Measurements from ENCODE around the gene ZNF575. TPM values are rescaled to one million over a fixed set of nuclear protein-coding genes. Genes with fewer than 3 reads are reported as not detected.

The ZNF575 gene
- total RNA-seq, 1 experiment from 2014 or later, result 0.13 TPM

- no peaks in the 10 kb centered on the region for H3K9me3 Mint-ChIP-seq
- H3K4me1 Mint-ChIP-seq, result peaks cover 14% of the 10 kb centered on the region
- peaks cover 46% of the 10 kb centered on the region for H3K27me3 Mint-ChIP-seq (ENCODE audit: low read depth)
- ChIA-PET POLR2A (no interaction called here), CTCF (interaction anchor here (0.5 to 4.9 kb wide), 9 partner anchors 9 to 100 kb away, joined by 3 to 25 read pairs (median 7); partner anchors contain the start of genes IRGQ, PHLDB3 and ZNF576)
- DNase-seq (ENCODE audit: low spot score) (peak; percentile 33), ATAC-seq (peak; percentile 18)
- no peaks in the 10 kb centered on the region for H3K36me3 Mint-ChIP-seq
- H3K4me3 Mint-ChIP-seq, result peak overlapping the region; percentile 84
- no peak overlapping the region for H3K27ac Mint-ChIP-seq
- TF ChIP-seq RELA (CRISPR knock-in tag; IDR thresholded peaks at IDR 0.05; ENCODE audit: borderline replicate concordance) (no peak), PRDM15 (CRISPR knock-in tag; IDR thresholded peaks at IDR 0.05) (no peak), ZNF512 (CRISPR knock-in tag; IDR thresholded peaks at IDR 0.05; ENCODE audit: borderline replicate concordance) (no peak), HMGA2 (CRISPR knock-in tag; IDR thresholded peaks at IDR 0.05) (no peak), SMAD4 (CRISPR knock-in tag; IDR thresholded peaks at IDR 0.05) (no peak), PREB (CRISPR knock-in tag; IDR thresholded peaks at IDR 0.05; ENCODE audit: borderline replicate concordance) (no peak), CBFB (CRISPR knock-in tag; IDR thresholded peaks at IDR 0.05; ENCODE audit: low read depth) (no peak), ZNF416 (CRISPR knock-in tag; IDR thresholded peaks at IDR 0.05) (no peak), ELF4 (CRISPR knock-in tag; IDR thresholded peaks at IDR 0.05; ENCODE audit: low read depth) (no peak), CDX4 (CRISPR knock-in tag; IDR thresholded peaks at IDR 0.05; ENCODE audit: borderline replicate concordance) (no peak), GRHL2 (CRISPR knock-in tag; IDR thresholded peaks at IDR 0.05; ENCODE audit: insufficient replicate concordance, severe bottlenecking) (no peak), IRF1 (CRISPR knock-in tag; IDR thresholded peaks at IDR 0.05) (no peak), ERG (CRISPR knock-in tag; IDR thresholded peaks at IDR 0.05) (no peak), CREB1 (CRISPR knock-in tag; IDR thresholded peaks at IDR 0.05) (no peak), IRF2 (CRISPR knock-in tag; IDR thresholded peaks at IDR 0.05; ENCODE audit: borderline replicate concordance, low read depth) (no peak), AFF4 (CRISPR knock-in tag; IDR thresholded peaks at IDR 0.05; ENCODE audit: borderline replicate concordance) (no peak), ATF3 (CRISPR knock-in tag; conservative IDR thresholded peaks at IDR 0.05) (no peak), ZNF423 (CRISPR knock-in tag; IDR thresholded peaks at IDR 0.05) (no peak), ATF1 (CRISPR knock-in tag; IDR thresholded peaks at IDR 0.05) (no peak)
Observed at GRCh38 chr19:43525836-43526771, 6.9 kb upstream of the ZNF575 start.

Measured in WTC11 (cell line).